DND-41 (cell line): ENCODE results near the gene EFNA2.
"Not testable (repeated sequence)": the region's sequence is repeated elsewhere in the genome, so short reads cannot be mapped to it uniquely, and the experiment has no call there.

ENCODE experiments used
- CTCF ChIP-seq: IDR thresholded peaks from 2 replicates; pipeline ENCODE4 v1.5.1; 2012; ENCODE audit warnings: borderline replicate concordance, low read length, moderate library complexity, mild to moderate bottlenecking; ENCODE audit not compliant: poor library complexity, severe bottlenecking; ENCODE audit errors: extremely low read depth
- EZH2 ChIP-seq: IDR thresholded peaks from 3 replicates; pipeline ENCODE4 v1.6.1; 2012; ENCODE audit warnings: borderline replicate concordance, low read depth, mild to moderate bottlenecking, moderate library complexity, low read length, inconsistent platforms; ENCODE audit not compliant: severe bottlenecking

- not testable (repeated sequence) for TF ChIP-seq CTCF, EZH2
Measured at GRCh38 chr19:1332208-1332607, 46.5 kb downstream of the EFNA2 start.
